HG03066 (cell line): ENCODE results near the gene PHACTR4.
"Not testable (repeated sequence)": the region's sequence is repeated elsewhere in the genome, so short reads cannot be mapped to it uniquely, and the experiment has no call there.

Source experiments
- ATAC-seq: cut with Tn5 transposase; IDR thresholded peaks from one replicate; pipeline ENCODE4 v1.9.1; 2021; ENCODE audit warnings: low read depth; ENCODE audit not compliant: unreplicated experiment

Gene PHACTR4

DNA sequence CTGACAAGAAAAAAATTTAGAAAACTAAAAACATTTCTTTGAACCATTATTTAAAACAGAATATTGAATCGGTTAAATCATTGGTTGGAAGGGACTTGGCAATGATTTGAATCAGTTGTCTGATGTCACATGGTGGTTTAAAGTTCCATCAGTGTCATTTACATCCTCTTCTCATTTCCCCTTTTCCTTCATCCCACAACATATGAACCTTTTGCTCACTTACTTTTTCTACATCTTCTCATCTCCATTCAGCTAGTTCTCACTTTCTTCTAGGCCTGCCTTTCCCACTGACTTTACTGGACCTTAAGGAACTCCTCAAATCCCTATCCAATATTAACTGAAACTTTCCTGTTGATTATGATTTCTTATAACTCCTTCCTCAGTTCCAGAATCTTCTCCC lies 58.5 kb downstream of the PHACTR4 start:
- no peak for ATAC-seq

DNA sequence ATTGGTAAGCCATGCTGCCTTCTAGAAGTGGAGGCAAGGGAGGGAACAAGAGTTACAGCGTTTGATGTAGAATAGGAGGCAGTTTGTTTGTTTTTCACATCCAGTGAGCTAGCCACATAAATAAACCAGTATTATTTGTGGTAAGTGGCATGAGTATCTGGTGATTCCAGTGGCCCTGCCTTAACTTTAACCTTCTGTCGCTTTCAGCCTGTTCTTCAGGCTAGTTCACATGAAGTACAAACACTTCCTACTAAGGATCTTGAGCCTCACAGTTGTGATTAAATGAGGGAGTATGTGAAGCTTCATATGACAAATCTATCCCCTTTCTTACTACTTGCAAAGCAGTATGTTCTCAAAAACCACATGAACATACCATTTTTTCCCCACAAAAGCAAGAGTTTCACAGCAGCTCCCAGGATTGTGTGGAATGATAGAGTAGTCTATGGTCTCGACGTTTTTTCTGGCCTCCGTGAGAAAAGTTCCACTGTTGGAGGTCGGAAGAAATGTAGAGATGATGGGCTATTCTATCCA lies 59.5 kb downstream of the PHACTR4 start:
- ATAC-seq = no peak

DNA sequence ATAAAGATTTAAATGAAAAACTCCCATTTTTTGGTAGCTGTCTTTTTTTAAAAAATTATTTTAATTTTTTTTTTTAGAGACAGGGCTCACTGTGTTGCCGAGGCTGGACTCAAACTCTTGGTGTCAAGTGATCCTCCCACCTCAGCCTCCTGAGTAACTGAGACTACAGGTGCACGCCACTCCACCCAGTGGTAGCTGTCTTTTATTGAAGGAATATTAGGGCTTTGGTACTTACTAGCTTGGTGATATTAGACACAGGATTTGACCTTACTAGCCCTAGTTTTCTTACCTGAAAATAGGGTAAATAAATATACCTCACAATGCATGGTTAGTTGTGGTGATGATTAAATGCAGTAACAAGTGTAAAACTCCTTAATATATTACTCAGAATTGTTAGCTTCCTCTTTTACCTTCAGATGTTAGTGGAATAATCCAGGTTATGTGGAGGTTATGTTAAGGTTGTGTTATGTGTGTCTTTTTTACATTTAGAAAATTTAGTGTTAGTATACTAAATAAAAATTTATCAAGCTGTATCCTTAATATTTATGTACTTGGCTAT lies 66.8 kb downstream of the PHACTR4 start:
- no peak for ATAC-seq

DNA sequence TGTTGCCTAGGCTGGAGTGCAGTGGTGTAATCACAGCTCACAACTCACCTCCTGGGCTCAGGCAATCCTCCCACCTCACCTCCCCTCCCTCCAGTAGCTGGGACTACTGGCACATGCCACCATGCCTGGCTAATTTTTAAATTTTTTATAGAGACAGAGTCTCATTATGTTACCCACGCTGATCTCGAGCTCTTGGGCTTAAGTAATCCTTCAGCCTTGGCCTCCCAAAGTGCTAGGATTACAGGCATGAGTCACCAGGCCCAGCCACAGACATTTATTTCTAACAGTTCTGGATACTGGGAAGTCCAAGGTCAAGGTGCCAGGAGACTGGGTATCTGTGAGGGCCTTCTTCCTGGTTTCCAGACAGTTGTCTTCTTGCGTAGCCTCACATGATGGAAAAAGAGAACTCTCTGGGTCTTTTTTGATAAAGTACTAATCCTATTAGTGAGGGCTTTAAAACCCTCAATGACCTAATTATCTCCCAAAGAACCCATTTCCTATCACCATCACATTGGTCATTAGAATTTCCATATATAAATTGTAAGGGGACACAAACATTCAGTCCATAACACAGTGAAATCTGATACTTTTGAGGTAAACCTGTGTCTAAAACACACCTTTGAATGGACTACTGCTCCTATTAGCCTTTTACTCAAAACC lies 67.9 kb downstream of the PHACTR4 start:
- no peak for ATAC-seq

DNA sequence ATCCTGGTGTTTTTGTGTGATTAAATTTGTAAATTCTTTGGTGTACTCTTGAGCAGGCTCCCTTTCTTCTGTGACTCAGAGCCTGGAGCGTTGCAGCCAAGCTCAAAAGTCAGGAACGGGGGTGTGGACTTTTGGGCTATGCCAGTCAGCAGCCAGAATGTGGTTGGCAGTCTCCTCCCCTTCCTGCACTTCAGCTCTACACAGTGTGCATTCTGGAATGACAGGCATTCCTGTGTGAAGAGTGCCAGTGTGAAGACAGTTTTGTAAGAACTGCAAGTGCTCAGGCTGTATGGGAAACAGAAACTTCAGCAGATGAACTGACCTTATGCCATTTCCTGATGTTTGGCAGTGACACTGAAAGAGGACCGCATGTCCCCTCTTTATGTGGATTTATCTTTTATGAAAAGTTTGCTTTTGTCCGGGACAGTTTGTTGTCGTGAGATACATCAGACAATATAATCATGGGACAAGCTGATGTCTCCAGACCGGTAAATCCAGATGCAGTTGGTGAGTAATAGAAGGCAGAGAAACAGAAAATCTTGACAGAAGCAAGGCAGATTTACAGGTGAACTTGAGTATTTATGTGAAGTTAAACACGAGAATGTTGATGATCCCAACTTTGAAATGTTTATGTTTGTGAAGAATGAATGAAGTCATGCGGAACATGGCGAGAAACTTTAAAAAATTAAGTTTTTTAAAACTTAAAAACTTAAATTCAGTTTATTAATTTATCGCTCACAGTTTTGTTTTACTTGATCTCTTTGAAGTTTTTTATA lies 68.6 kb downstream of the PHACTR4 start:
- no peak for ATAC-seq

DNA sequence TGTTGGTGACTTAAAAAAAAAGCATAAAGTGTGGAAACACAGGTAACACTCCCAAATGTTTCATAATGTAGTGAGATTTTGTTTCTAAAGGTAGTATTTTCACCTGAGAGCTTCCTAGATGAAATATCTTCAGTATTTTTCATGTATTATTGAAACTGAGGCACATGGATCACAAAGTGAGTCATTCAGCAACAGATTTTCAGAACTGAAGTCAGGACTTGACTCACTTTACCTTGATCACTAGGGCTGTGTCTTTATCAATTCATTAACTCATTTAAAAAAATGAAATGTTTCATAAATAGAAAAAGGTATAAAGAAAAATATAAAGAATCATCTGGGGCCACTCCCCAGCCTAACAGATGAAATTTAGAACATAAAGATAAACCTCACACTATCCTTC lies 69.8 kb downstream of the PHACTR4 start:
- no peak for ATAC-seq

DNA sequence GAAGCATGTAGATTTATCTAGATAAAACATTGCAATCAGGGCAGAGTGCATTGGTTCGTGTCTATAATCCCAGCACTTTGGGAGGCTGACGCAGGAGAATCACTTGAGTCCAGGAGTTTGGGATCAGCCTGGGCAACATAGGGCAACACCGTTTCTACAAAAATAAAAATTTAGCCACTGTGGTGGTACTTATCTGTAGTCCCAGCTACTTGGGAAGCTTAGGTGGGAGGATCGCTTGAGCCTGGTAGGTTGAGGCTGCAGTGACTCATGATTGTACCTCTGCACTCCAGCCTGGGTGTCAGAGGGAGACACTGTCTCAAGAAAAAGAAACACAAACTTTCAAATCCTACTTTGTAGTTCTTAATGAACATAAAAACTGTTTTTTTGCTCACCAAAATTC lies 72.1 kb downstream of the PHACTR4 start:
- ATAC-seq = no peak

DNA sequence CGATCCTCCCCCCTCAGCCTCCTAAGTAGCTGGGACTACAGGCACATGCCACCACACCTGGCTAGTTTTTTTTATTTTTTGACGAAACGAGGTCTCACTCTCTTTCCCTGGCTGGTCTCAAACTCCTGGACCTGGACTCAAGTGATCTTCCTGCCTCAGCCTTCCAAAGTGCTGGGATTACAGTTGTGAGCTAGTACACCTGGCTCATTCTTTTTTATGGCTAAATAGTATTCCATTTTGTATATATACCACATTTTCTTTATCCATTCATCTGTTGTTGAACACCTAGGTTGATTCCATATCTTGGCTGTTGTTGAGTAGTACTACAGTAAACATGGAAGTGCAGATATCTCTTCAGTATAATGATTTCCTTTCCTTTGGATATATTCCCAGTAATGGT lies 74.0 kb downstream of the PHACTR4 start:
- ATAC-seq = no peak

DNA sequence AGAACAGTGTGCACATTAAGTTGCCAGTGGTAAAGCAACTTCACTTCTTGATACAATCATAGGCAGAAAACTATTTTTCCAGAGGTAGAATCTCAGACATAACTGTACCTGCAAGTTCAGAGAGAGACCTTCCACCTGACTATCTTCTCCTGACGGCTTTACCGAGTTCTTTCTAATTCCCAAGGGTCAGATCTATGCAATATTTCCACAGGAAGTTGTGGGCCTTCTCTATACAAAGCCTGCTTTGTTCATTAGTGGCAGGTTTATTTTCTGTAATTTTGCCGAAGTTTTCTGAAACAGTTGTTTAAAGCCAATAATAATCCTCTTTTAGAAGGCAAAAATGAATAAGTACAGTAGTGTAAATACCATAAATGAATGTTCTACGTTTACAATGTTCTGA lies 78.1 kb downstream of the PHACTR4 start:
- ATAC-seq = no peak

DNA sequence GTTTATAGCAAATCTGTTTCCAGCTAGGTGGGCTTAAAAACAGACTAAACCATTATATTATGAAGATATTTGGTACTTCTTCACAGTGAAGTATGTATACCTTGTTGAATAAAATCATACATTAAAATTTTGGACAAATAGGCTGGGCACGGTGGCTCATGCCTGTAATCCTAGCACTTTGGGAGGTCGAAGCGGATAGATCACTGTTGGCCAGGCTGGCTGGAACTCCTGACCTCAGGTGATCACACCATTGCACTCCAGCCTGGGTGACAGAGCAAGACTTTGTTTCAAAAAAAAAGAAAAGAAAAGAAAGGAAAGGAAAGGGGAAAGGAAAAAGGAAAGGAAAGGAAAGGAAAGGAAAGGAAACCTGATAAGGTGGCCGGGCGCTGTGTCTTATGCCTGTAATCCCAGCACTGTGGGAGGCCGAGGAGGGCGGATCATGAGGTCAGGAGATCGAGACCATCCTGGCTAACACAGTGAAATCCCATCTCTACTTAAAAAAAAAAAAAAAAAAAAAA lies 78.6 kb downstream of the PHACTR4 start:
- not testable (repeated sequence) for ATAC-seq

DNA sequence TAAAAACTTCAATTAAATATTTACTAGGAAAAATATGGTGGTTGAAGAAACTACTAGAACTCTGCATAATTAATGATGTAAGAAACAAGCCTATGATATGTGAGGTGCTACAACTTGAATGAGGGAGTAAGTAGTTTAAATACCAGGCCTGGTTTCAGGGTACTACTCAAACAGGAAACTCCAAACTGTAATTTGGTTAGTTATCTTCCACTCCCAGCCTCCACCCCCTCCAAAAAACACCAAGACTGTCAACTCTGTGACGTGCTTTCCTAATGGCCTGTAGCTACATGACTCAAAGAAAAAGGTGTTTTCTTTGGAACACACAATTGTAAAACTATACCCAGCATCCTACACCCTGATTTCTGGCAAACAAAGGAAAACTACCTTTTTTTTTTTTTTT lies 80.4 kb downstream of the PHACTR4 start:
- no peak for ATAC-seq

DNA sequence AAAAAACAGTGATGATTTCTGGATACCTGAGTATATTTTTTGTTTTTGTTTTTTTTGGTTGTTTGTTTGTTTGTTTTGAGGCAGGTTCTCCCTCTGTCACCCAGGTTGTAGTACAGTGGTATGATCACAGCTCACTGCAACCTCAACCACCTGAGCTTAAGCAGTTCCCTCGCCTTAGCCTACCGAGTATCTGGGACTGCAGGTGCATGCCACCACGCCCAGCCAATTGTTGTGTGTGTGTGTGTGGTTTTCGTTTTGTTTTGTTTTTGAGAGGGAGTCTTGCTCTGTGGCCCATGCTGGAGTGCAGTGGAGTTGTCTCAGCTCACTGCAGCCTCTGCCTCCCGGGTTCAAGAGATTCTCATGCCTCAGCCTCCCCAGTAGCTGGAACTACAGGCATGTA lies 81.0 kb downstream of the PHACTR4 start:
- ATAC-seq = no peak

DNA sequence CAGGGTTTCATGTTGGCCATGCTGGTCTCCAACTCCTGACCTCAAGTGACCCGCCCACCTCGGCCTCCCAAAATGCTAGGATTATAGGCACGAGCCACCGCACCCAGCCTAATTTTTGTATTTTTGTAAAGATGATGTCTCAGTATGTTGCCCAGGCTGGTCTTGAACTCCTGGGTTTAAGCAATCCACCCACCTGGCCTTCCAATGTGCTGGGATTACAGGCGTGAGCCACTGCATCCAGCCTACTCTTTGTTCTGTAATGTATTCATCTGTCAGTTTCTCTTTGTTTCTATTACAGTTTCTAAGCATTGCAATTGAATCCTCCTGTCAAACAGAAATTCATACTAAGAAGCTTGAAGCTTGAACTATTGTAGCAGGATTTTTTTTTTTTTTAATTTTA lies 81.5 kb downstream of the PHACTR4 start:
- no peak for ATAC-seq

DNA sequence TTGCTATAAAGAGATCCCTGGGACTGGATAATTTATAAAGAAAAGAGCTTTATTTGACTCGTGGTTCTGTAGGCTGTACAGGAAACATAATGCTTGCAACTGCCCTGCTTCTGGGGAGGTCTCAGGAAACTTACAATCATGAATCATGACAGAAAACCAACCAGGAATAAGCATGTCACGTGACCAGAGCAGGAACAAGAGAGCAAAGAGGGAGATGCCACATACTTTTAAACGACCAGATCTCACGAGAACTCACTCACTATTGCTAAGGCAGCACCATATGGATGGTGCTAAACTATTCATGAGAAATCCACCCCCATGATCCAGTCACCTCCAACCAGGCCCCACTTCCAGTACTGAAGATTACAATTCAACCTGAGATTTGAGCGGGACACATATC lies 86.5 kb downstream of the PHACTR4 start:
- ATAC-seq = no peak

DNA sequence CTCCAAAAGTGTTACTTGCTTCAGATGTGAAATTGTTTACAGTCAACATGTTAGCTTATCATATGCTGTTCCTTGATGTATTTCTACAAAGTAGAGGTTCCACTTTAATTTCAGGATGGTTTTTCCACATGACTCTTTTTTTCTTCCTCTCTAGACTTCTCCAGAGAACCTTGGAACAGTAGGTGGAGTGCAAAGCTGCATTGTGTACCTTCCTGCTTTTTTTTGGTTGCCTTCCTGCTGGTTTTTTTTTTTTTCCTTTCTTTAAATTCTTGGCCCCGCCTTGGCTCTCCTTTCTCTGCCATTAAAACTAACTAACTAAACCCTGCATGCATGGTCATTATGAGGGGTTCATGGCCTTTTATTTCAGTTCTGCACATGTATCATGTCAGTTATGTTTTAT lies 88.1 kb downstream of the PHACTR4 start:
- ATAC-seq = no peak

DNA sequence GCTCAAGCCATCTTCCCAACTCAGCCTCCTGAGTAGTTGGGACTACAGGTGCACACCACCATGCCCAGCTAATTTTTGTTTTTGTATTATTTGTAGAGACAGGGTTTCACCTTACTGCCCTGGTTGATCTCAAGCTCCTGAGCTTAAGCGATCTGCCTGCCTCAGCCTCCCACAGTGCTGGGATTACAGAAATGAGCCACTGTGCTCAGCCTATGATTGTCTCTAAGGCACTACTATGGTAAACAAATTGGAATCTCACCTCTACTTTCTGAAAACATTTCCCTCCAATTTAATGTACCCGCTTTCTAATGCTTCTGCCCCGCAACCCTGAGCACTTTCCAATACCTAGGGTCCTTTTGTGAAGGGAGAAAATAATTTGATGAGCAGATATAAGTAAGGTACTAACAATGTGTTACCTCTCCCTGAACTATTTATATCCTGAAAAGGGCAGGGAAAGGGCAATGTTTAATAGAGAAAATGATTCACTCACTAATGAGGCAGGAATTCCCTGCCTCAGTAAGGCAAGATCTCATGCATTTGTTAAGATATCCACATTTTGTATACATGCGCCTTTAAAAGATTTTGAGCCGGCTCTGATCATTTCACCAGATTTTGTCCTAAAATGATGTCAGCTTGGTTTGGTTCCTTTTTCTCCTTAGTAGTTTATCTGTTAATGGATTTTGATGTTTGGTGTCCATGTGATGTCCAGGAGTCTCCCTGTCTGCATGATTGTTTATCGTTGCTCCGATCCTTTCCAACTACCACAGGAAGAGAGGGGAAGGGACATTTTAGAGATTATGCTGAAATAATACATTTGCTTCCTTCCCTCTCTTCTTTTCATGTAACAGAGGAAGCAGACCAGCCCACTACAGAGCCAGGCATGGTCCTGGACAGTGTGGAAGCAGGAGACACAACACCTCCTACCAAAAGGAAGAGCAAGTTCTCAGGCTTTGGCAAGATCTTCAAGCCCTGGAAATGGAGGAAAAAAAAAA lies 89.0 kb downstream of the PHACTR4 start:
- no peak for ATAC-seq

DNA sequence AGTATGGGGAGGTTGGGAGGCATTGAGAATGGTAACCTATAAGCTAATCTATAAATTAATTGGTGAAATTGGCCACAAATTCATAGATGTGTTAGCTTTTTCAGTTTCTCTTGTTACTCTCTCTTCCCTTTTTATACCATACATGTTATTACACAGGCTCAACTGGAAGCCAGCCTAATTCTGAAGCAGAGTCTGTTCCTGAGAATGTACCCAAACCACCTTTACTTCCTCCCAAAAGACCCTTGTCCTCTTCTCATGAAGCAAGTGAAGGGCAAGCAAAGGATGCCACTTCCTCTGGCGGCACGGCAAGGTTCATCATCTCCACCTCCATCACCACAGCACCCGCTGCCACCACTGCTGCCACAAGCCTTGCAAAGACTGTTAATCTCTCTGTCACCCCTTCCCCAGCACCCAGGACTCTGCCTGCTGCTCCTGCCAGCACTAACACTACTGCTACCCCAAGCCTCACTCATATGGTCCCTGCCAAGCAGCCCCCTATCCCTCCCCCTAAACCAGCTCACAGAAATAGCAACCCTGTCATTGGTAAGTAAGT lies 96.8 kb downstream of the PHACTR4 start:
- no peak for ATAC-seq

DNA sequence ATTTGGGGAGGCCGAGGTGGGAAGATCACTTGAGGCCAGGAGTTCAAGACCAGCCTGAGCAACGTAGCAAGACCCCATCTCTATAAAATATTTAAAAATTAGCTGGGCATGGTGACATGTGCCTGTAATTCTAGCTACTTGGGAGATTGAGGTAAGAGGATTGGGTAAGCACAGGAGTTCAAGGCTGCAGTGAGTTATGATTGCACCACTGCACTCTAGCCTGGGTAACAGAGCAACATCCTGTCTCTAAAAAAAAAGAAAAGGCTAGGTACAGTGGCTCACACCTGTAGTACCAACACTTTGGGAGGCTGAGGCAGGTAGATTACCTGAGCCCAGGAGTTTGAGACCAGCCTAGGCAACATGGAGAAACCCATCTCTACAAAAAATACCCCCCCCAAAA lies 100.6 kb downstream of the PHACTR4 start:
- ATAC-seq = no peak

DNA sequence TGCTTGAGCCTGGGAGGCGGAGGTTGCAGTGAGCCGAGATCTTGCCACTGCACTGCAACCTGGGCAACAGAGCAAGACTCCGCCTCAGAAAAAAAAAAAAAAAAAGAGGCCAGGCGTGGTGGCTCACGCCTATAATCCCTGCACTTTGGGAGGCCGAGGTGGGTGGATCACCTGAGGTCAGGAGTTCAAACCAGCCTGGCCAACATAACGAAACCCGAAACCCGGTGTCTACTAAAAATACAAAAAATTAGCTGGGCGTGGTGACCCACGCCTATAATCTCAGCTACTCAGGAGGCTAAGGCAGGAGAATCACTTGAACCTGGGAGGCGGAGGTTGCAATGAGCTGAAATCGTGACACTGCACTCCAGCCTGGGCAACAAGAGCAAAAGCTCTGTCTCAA lies 110.0 kb downstream of the PHACTR4 start:
- not testable (repeated sequence) for ATAC-seq

DNA sequence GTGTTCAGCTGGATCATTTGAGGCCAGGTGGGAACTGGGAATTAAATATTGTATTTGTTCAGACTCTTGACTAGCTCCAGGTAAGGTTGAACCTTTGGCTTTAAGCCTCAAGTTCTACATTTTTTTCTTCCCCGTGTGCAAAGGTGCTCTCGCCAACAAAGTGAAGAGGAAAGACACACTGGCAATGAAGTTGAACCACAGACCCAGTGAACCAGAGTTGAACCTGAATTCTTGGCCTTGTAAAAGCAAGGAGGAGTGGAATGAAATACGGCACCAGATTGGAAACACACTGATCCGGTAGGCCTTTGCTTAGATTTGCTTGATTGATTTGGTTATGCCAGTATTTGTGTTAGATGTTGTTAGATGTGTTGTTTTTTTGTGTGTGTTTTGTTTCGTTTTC lies 110.8 kb downstream of the PHACTR4 start:
- ATAC-seq = no peak
